ENCODE measurements around the gene GEMIN7. TPM values are rescaled to one million over a fixed set of nuclear protein-coding genes. Genes with fewer than 3 reads are reported as not detected.

GEMIN7 gene
- polyA plus RNA-seq, 2 of the 4 experiments (the other 2 are of a cell fraction) = 42.2 to 86.0 TPM

DNA sequence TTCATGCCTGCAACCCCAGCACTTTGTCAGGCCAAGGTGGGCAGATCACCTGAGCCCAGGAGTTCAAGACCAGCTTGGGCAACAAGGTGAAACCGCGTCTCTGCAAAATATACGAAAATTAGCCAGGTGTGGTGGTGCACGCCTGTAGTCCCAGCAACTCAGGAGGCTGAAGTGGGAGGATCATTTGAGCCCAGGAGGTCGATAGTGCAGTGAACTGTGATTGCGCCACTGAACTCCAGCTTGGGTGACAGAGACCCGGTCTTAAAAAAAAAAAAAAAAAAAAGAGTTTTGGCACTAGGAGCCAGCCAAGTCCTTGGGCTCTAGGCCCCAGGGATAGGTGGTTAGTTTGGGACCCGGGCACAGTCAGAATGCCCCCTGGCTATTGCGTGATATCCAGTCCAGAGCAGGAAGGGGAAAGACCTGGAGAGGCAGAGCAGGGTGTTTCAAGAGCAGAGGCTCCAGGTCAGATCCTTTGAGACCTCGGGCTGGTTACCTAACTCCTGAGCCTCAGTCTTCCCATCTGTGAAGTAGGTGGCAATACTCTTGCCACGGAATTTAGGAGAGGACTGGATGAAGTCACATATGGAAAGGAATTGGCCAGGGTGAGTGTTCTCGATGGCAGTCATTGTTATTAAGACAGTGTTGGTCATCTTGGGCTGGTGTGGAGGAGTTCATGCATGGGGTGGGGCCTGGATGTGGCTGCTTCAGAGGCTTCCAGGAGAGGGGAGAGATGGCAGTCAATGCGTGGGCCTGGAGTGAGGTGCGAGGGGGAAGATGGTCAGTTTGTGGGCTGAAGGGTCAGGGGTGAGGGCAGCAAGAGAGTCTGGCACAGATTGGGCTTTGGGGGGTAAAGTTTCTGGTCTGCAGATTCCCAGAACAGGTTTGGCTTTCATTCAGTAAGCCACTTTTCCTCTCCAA lies 16.7 kb downstream of the GEMIN7 start:
- no peak for DNase-seq (ENCODE audit: low read depth in 1 of 2, low spot score in 1 of 2)
- Histone ChIP-seq H3K4me1 (peaks cover 64% of the 10 kb centered on the region), H3K9me3 (no peaks in the 10 kb centered on the region), H3K4me2 (peak overlapping the region; percentile 96; the same call in 2 of the 3 replicates), H3K4me3 (no peak overlapping the region), H3K27ac (no peak overlapping the region)
- CTCF ChIA-PET = interaction anchor here (1.3 kb wide), 1 partner anchor 30 kb away, joined by 4 read pairs; no protein-coding TSS in a partner anchor
- 89% methylated on average over 14 of the region's 14 CpGs for WGBS (ENCODE audit: missing lambda C conversion rate)
- peak in 1 of 2 experiments; percentile 41; a peak in 1 of 4 replicates for TF ChIP-seq CEBPB (IDR thresholded peaks at IDR 0.05)
- TF ChIP-seq HOXB13 (CRISPR knock-in tag; IDR thresholded peaks at IDR 0.05; ENCODE audit: low read depth) = no peak
- peak; percentile 86 for TF ChIP-seq KDM1A (IDR thresholded peaks at IDR 0.05; ENCODE audit: low read depth)
- TF ChIP-seq FOSL2 (IDR thresholded peaks at IDR 0.05) = no peak
- TF ChIP-seq FOSL2 (CRISPR knock-in tag; IDR thresholded peaks at IDR 0.05) = no peak
- no peak for TF ChIP-seq RARB (CRISPR knock-in tag; IDR thresholded peaks at IDR 0.05)
- TF ChIP-seq RFX5 (IDR thresholded peaks at IDR 0.05) = no peak
- TF ChIP-seq, protein P1, sequence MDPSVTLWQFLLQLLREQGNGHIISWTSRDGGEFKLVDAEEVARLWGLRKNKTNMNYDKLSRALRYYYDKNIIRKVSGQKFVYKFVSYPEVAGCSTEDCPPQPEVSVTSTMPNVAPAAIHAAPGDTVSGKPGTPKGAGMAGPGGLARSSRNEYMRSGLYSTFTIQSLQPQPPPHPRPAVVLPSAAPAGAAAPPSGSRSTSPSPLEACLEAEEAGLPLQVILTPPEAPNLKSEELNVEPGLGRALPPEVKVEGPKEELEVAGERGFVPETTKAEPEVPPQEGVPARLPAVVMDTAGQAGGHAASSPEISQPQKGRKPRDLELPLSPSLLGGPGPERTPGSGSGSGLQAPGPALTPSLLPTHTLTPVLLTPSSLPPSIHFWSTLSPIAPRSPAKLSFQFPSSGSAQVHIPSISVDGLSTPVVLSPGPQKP (IDR thresholded peaks at IDR 0.05; ENCODE audit: low read depth, low read length) = no peak
- TF ChIP-seq, protein P2, sequence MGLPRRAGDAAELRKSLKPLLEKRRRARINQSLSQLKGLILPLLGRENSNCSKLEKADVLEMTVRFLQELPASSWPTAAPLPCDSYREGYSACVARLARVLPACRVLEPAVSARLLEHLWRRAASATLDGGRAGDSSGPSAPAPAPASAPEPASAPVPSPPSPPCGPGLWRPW (IDR thresholded peaks at IDR 0.05) = no peak
- TF ChIP-seq JUNB (IDR thresholded peaks at IDR 0.05) = no peak
- TF ChIP-seq, protein P3, sequence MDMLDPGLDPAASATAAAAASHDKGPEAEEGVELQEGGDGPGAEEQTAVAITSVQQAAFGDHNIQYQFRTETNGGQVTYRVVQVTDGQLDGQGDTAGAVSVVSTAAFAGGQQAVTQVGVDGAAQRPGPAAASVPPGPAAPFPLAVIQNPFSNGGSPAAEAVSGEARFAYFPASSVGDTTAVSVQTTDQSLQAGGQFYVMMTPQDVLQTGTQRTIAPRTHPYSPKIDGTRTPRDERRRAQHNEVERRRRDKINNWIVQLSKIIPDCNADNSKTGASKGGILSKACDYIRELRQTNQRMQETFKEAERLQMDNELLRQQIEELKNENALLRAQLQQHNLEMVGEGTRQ (IDR thresholded peaks at IDR 0.05) = no peak
- no peak for ATAC-seq
- no peak for FAIRE-seq
- POLR2A ChIA-PET = no interaction called here

DNA sequence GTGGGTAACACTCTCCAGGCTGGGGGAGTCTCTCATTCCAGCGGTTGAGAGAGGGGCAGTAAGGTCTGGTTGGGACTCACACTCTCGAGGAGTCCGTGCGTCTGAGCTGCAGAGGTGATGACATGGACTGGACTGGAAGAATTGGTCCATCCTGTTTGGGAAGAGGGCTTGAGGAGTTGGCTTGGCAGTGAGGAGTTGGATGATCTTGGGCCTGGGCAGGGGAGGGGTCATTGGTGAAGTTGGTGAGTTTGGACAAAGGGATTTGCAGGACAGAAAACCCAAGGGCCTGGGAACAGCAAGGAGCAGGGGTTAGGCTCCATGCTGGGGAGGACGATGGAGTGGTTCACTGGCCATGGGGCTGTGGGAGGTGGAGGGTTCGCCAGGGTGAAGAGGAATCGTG lies 17.6 kb downstream of the GEMIN7 start:
- ChIA-PET CTCF (interaction anchor here (1.2 to 1.3 kb wide), 2 partner anchors 29 to 64 kb away, joined by 3 to 4 read pairs; partner anchors contain the start of gene NKPD1), POLR2A (no interaction called here)
- H3K9me3 ChIP-seq = no peaks in the 10 kb centered on the region
- DNase-seq (ENCODE audit: low read depth in 1 of 2, low spot score in 1 of 2) (no peak), FAIRE-seq (no peak), ATAC-seq (no peak)
- 89% methylated on average over 7 of the region's 7 CpGs for WGBS (ENCODE audit: missing lambda C conversion rate)
- H3K4me2 ChIP-seq = no peak overlapping the region
- peak overlapping the region in 1 of 2 experiments; percentile 92; a peak in 4 of 6 replicates for H3K27ac ChIP-seq
- TF ChIP-seq POLR2A (IDR thresholded peaks at IDR 0.05; ENCODE audit: low read length) = no peak
- no peak overlapping the region for H3K4me3 ChIP-seq
- H3K4me1 ChIP-seq = peaks cover 60% of the 10 kb centered on the region

DNA sequence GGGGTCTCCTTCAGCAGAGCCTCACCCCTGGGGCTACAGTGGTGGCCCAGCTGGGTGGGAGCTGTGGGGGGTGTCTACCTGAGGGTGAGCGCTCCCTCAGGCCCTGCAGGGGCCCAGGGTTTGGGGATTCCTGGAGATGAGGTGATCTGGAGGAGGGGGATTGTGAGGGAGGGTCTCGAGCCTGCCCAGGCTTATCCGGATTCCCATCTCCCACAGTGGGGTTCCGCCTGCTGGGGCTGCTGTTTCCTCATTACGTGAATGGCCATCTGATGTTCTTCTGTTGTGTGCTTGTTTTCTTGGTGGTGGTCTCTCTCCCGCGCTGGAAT lies 18.4 kb downstream of the GEMIN7 start:
- H3K27ac ChIP-seq = peak overlapping the region; percentile 78 to 92
- H3K4me2 ChIP-seq = peak overlapping the region; percentile 75
- H3K9me3 ChIP-seq = no peaks in the 10 kb centered on the region
- ATAC-seq (no peak), DNase-seq (ENCODE audit: low read depth in 1 of 2, low spot score in 1 of 2) (no peak), FAIRE-seq (no peak)
- TF ChIP-seq, protein P4, sequence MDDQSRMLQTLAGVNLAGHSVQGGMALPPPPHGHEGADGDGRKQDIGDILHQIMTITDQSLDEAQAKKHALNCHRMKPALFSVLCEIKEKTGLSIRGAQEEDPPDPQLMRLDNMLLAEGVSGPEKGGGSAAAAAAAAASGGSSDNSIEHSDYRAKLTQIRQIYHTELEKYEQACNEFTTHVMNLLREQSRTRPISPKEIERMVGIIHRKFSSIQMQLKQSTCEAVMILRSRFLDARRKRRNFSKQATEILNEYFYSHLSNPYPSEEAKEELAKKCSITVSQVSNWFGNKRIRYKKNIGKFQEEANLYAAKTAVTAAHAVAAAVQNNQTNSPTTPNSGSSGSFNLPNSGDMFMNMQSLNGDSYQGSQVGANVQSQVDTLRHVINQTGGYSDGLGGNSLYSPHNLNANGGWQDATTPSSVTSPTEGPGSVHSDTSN (IDR thresholded peaks at IDR 0.05) = no peak
- no peak for TF ChIP-seq CBX2 (IDR thresholded peaks at IDR 0.05; ENCODE audit: borderline replicate concordance, low read depth)
- TF ChIP-seq POLR2AphosphoS2 (conservative IDR thresholded peaks at IDR 0.05; ENCODE audit: low read length) = no peak
- no peak for TF ChIP-seq PHF8 (IDR thresholded peaks at IDR 0.05; ENCODE audit: borderline replicate concordance, low read depth)
- H3K4me1 ChIP-seq = peaks cover 60% of the 10 kb centered on the region
- no peak overlapping the region for H3K4me3 ChIP-seq
- WGBS (ENCODE audit: missing lambda C conversion rate) = 87% methylated on average over 7 of the region's 7 CpGs
- CTCF ChIA-PET = interaction anchor here (1.0 to 4.9 kb wide), 8 partner anchors 21 to 449 kb away, joined by 3 to 46 read pairs (median 6); partner anchors contain the start of gene NKPD1
- POLR2A ChIA-PET = no interaction called here

Data from A549 (cell line).